DMS53 treated with DMSO at 0.1 percent for 48 hours (cell line): ENCODE measurements around the gene USP34.
"Not testable (repeated sequence)": the region's sequence is repeated elsewhere in the genome, so short reads cannot be mapped to it uniquely, and the experiment has no call there.

ENCODE experiments used
- DNase-seq: peaks from one replicate; lab custom pipeline; 2025; ENCODE audit not compliant: unreplicated experiment; lab: John Stamatoyannopoulos, UW

Gene USP34, protein sequence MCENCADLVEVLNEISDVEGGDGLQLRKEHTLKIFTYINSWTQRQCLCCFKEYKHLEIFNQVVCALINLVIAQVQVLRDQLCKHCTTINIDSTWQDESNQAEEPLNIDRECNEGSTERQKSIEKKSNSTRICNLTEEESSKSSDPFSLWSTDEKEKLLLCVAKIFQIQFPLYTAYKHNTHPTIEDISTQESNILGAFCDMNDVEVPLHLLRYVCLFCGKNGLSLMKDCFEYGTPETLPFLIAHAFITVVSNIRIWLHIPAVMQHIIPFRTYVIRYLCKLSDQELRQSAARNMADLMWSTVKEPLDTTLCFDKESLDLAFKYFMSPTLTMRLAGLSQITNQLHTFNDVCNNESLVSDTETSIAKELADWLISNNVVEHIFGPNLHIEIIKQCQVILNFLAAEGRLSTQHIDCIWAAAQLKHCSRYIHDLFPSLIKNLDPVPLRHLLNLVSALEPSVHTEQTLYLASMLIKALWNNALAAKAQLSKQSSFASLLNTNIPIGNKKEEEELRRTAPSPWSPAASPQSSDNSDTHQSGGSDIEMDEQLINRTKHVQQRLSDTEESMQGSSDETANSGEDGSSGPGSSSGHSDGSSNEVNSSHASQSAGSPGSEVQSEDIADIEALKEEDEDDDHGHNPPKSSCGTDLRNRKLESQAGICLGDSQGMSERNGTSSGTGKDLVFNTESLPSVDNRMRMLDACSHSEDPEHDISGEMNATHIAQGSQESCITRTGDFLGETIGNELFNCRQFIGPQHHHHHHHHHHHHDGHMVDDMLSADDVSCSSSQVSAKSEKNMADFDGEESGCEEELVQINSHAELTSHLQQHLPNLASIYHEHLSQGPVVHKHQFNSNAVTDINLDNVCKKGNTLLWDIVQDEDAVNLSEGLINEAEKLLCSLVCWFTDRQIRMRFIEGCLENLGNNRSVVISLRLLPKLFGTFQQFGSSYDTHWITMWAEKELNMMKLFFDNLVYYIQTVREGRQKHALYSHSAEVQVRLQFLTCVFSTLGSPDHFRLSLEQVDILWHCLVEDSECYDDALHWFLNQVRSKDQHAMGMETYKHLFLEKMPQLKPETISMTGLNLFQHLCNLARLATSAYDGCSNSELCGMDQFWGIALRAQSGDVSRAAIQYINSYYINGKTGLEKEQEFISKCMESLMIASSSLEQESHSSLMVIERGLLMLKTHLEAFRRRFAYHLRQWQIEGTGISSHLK (N-terminal part only)

DNA sequence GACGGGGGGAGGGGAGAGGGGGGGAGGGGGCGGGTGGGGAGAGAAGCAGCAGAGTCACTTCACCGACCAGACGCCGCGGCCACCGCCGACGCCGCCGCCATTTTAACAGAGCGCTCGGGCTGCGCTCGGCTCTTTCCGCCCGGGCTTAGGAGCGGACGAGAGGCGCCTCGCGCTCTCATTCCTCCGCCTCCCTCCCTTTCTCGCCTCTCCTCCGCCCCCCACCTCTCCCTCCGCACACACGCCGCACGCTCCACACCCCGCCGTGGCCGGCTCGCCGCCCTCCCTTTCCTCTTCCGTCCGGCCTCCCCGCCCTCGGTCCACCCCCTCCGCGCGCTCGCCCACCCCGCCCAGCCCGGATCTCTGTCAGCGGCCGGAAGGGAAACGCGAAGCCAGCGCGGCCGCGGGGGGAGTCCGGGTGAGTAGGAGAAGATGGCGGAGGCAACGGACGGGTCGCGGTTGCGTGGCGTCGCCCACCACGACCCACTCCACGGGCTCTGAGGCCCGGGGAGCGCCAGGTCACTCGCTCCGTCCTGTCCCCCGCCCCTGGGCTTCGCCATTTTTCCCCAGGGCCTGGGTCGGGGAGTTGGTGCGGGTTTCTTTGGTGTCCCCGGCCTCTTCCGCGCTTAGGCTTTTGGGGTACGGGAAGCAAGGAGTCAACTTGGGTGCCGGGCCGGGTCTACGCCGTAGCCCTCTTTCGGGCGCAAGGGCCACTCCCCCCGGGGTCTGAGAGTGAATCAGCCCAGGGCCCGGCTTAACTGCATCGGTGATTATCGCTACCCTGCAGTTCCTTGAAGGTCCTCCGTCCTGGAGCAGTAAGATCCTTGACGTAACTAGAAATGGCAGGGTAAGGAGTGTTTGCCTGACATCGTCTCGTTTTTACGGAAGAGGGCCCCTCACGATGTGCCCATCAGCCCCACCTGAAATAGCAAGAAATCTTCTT, at the start of gene USP34:
TSS of gene USP34 (minus strand) at position 123 of the 940 bp plus-strand sequence. CDS start 395 bp downstream, outside the sequence.
- DNase-seq: peak; percentile 89

DNA sequence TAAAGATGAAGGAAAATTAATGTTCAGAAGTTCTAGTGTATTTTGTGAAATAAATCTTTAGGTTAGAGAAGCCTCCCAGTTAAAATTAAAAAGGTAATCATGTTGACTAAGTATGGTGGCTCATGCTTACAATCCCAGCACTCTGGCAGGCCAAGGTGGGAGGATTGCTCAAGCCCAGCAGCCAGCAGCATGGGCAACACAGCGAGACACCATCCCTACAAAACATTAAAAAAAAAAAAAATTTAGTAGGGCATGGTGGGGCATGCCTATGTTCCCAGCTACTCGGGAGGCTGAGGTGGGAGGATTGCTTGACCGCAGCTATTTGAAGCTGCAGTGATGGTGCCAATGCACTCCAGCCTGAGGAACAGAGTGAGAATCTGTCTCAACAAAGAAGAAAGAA, 49.4 kb upstream of the USP34 start:
- DNase-seq: no peak

DNA sequence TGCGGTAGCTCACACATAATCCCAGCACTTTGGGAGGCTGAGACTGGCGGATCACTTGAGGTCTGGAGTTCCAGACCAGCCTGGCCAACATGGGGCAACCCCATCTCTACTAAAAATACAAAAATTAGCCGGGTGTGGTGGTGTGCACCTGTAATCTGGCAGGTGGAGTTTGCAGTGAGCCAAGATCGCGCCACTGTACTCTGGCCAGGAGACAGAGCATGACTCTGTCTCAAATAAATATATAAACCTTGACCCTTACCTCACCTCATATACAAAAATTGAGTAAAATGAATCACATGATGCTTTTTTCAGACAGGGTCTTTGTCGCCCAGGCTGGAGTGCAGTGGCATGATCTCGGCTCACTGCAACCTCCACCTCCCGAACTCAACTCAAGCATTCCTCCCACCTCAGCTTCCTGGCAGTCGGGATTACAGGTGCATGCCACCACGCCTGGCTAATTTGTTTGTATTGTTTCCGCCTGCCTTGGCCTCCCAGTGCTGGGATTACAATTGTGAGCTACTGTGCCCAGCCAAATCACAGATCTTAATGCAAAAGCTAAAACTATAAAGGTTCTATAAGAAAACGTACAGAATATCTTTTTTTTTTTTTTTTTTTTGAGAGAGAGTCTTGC, 42.0 kb upstream of the USP34 start:
- DNase-seq: no peak

DNA sequence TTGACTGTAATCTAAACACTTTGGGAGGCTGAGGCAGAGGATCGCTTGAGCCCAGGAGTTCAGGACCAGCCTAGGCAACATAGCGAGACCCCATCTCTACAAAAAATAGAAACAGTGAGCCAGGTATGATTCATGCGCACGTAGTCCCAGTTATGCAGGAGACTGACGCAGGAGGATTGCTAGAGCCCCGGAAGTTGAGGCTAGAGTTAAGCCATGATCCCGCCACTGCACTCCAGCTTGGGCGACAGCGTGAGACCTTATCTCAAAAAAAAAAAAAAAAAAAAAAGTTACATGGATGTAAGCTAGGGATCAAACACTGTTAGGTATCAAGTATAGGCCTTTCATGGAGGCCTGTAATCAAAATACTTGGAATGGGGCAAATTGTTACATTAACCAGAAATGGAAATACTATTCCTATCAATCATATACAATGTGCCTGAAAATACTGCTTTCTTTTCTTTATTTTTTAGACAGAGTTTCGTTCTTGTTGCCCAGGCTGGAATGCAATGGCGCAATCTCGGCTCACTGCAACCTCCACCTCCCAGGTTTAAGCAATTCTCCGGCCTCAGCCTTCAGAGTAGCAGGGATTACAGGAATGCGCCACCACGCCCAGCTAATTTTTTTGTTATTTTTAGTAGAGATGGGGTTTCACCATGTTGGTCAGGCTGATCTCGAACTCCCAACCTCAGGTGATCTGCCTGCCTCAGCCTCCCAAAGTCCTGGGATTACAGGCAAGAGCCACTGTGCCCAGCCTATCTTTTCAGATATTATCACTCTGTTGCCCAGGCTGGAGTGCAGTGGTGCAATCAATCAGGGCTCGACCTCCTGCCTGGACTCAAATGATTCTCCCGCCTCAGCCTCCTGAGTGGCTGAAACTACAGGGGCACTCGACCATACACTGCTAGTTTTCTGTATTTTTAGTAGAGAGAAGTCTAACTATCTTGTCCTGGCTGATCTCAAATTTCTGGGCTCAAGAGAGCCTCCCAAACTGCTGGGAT, 40.1 kb upstream of the USP34 start:
- no peak for DNase-seq

DNA sequence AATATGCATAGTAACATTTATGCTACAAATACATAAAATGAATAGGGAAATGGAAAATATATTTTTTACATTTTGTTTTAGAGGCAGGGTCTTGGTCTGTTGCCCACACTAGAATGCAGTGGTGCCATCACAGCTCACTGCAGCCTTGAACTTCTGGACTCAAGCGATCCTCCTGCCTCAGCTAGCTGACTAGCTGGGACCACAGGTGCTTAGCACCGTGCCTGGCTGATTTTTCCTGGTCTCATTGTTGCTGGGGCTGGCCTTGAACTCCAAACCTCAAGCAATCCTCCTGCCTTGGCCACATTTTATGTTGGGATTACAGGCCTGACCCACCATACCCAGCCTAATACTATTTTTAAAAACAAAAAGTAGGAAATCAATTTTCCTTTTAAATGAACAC, 34.1 kb upstream of the USP34 start:
- DNase-seq: no peak

DNA sequence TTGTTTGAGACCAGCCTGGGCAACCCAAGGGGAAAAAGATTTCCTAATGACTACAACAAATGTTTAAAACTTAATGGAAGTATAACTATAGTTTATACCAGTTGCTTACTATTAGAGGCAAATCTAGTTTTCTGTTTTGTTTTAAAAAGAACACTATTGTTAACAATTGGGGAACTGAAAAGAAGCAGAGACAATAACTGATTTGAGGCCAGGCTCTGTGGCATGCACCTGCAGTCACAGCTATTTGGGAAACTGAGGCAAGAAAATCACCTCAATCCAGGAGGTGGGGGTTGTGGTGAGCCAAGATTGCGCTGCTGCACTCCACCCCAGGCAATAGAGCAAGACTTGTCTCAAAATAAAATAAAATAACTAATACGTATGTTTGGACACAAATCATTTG, 28.2 kb upstream of the USP34 start:
- DNase-seq: no peak

DNA sequence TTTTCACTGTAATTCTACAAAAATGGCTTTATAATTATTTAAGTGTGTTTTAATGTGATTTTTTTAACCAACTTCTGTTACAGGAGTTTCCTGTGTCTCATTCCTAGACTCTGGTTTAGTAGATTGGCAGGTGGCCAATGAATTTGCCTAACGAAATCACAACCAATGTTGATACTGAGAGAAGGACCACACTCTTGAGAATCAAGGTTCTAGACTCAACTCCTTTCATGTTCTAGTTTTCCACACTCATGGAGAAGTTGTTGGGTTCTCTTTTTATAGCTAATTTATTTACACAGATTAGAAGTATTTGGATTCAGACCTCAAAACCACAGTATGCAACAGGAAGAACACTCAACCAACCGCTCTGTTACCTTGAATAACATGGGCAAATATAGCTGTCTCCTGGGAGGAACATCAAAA, 22.6 kb upstream of the USP34 start:
- no peak for DNase-seq

DNA sequence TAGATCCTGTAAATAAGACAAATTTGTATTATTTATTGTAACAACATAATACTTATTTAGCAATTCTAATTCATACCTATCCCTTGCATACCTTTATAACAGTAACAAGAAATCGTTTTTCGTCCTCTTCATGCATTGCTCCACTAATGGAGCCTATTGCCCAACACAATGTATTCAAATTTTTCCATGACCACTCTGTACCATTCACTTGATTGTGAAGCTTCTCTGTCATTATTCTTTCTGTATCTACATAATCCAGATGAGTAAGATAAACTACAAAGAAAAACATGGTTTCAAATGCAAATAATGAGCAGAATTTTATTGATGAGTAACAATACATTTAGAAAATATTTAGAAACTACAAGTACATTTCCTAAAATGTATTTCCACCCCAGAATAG, 21.6 kb upstream of the USP34 start:
- DNase-seq: no peak

DNA sequence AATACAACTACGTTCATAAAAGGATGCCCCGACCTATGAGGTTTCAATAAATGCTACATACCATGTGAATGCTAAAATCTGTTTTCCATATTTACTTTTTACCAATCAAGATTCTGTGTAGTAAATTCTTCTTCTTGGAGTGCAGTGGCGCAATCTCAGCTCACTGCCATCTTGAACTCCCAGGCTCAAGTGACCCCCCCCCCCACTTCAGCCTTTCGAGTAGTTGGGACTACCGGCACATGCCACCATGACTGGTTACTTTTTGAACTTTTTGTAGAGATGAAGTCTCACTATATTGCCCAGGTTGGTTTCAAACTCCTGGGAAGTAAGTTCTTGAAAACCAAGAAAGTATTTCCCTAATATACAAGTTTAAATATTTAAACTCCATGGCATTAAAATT, 14.4 kb upstream of the USP34 start:
- DNase-seq: no peak

DNA sequence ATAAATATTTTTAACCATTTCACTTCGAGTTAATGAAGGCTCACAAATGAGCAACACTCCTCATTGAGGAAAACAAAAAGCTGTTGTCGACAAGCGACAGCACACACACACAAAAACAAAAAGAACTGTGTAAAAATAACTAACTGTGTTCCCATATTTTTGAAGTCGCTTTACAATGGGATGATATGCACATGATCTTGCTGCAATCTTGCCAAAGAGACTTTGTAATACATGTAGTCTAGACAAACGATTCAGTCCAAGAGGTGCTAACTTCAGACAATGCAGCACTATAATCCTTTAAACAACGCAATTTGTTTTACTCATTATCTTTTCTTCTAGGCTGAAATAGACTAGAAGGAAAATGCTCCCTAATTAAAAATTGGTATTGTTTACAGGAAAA, 7.2 kb upstream of the USP34 start:
- no peak for DNase-seq

DNA sequence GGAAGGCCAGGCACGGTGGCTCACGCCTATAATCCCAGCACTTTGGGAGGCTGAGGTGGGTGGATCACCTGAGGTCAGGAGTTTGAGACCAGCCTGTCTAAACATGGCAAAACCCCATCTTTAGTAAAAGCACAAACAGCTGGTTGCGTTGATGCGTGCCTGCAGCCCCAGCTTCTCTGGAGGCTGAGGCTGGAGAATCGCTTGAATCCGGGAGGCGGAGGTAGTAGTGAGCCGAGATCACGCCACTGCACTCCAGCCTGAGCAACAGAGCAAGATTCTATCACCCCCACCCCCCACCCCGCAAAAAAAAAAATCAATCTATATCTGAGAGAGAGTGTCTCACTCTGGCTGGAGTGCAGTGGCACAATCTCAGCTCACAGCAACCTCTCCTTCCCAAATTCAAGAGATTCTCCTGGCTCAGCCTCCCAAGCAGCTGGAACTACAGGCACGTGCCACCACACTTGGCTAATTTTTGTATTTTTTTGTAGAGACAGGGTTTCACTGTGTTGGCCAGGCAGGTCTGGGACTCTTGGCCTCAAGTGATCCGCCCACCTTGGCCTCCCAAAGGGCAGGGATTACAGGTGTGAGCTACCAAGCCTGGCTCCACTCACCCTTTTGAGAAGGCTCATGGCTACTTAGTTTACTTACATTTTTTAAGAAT, 6.2 kb upstream of the USP34 start:
- not testable (repeated sequence) for DNase-seq

DNA sequence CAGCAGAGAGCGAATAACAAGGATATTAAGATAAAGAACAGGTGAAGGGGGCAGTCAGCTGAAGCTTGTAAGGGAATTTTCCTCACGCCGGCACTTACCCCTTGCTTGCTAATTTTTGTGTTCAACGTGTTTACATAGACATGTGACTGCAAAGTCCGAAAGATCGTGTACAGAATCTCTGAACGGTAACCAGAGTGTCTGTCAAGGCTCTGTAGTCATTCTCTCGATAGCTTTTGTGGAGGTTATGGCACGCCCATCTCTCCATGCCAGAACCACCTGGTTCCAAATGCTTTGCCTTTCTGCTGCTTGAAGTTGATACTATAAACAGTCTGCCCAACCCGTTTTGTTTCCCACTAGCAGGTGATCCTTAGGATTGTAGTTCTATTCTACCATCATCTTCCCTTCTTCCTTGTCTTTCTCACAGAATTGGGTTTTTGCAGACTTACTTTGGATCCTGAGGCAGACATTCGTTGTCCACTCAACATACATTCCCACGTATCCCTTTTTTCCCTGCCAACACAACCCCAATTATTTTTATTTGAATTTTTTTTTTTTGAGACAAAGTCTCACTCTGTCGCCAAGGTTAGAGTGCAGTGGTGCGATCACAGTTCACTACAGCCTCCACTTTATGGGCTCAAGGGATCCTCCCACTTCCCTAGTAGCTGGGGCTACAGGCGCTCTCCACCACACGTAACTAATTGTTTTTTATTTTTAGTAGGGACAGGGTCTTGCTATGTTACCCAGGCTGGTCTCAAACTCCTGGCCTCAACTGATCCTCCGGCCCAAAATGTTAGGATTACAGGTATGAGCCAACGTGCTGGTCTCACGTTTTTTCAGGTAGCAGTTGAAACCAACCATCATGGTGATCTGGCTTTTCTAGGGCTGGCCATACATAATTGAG, 1.3 kb upstream of the USP34 start:
- DNase-seq: peak; percentile 56

DNA sequence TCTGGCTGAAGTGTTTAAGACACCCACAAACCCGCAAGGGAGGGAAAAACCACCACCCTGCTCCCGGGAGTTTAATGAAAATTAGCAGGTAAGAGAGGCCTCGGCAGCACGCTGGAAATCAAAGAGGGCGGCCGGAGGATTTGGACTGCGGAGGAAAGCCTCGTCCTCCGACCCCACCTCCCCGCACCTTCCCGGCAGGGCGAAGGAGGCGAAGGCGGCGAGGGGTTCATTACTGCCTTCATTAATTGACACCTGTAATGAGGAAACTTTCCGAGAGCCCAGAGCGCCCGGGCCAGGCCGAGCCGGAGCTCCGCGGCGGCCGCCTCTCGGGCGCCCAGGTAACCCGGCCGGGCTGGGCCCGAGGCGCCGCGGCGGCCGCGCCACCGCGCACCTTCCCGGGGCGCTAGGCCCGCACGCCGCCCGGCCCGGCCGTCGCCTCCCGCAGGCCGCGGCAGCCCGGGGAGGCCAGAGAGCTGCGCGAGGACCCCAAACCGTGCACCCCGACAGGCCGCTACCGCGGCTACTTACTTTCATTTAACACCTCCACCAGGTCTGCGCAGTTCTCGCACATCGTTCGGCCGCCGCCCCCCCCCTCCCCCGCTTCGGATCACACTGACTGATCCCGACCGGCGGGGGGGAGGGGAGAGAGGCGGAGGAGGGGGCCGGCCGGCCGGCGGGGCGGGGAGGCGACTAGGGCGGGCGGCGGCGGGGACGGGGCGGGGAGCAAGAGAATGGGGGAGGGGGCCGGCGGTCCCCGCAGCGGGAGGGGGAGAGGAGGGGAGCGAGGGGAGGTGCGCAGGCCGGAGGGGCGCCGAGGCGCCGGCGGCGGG, 550 bp downstream of the USP34 start:
- peak; percentile 37 for DNase-seq

DNA sequence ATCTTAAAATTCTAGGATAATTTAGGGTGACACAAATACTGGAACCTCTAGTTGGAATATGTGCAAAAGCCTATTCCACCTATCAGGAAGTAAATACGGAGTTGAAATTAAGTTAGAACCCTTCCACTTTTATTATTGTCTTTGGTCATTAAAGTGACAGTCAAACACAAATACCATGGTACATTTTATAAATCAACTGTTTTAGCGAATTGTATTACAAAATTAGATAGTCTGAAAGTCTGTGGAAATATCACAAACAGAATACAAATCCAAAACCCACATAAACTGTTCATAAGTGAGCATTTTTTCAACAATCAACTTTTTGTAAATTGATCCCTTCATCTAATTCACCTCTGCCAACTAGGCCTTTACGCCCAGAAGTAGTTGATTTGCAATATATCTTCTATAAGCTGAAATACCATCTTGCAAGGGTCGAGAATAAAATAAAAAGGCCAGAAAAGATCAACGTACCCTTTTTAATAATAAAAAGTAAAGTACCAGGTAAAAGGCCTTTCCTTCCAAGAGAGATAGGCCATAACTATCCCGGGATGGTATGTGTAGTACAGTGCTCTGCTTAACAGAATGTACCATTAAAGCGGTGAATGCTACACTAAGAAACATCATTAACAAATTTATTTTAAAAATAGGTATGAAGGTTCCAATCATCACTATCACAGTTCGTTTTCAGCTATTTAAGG, 1.3 kb downstream of the USP34 start:
- no peak for DNase-seq

DNA sequence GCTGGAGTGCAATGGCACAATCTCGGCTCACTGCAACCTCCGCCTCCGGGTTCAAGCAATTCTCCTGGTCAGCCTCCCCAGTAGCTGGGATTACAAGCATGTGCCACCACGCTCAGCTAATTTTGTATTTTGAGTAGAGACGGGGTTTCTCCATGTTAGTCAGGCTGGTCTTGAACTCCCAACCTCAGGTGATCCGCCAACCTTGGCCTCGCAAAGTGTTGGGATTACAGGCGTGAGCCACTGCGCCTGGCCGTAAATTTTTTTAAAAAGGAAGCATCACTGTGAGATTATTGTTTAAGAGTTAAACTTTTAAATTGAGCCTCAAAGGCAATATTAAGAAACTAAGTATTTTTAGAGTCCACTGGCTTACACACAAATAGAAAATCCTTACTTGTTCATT, 2.7 kb downstream of the USP34 start:
- not testable (repeated sequence) for DNase-seq

DNA sequence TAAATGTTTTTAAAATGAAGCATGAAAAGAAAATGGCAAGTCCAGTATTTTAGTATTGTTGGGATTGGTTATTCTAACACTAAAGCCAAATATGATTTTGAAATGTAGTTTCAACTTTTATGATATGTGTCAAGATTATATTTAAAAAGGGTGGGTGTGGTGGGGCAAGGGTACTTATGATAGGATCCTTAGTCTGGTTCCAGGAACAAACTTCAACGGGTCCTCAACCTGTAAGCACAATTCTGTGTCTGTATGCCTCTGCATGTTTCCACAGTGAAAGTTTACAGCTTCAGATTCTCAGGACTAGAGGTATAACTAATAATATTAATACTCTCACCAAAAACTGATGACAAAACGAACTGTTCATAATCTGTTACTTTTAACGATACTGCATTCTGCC, 5.8 kb downstream of the USP34 start:
- no peak for DNase-seq
